ENCODE data around the gene YY1AP1.

DNA sequence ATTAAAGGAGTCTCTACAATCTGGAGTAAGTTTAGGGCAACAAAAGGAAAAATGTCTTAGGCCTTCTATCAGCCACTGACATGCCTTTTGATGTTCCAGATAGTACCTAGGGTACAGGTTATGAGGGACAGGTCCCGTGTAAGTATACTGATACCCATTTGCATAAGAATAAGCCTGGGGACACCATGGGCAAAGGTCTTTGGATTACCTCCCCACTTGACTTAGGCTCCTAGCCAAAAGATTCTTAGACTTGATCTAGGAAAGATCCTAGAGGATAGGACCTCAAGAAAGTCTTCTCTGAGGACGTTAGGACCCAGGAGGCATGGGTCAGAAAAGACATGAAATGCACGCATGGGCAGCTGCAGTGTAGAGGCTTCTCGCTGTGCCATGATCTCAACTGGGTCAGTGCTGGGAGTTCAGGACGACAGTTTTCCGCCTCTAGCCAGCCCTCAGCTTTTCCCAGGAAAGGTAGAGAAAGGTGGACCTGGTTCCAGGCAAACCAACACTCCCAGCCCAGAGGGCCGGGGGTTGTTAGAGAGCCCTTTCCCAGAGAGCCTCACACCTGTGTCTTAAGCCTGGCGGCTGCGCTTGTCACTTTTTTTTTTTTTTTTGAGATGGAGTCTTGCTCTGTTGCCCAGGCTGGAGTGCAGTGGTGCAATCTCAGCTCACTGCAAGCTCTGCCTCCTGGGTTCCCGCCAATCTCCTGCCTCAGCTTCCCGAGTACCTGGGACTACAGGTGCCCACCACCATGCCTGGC, 52.0 kb downstream of the YY1AP1 start:
- TF ChIP-seq GATA2 (IDR thresholded peaks at IDR 0.05; ENCODE audit: low read depth, low read length) (no peak), GATA3 (IDR thresholded peaks at IDR 0.05; ENCODE audit: low read depth, low read length) (no peak)

Measured in SH-SY5Y (cell line).